Kidney tubule cell (primary cell): ENCODE measurements around the gene FDX2.

ENCODE experiments used
- DNase-seq: peaks from one replicate; pipeline ENCODE4 v3.0.0-alpha.2; 2018; ENCODE audit warnings: low spot score

FDX2 gene

DNA sequence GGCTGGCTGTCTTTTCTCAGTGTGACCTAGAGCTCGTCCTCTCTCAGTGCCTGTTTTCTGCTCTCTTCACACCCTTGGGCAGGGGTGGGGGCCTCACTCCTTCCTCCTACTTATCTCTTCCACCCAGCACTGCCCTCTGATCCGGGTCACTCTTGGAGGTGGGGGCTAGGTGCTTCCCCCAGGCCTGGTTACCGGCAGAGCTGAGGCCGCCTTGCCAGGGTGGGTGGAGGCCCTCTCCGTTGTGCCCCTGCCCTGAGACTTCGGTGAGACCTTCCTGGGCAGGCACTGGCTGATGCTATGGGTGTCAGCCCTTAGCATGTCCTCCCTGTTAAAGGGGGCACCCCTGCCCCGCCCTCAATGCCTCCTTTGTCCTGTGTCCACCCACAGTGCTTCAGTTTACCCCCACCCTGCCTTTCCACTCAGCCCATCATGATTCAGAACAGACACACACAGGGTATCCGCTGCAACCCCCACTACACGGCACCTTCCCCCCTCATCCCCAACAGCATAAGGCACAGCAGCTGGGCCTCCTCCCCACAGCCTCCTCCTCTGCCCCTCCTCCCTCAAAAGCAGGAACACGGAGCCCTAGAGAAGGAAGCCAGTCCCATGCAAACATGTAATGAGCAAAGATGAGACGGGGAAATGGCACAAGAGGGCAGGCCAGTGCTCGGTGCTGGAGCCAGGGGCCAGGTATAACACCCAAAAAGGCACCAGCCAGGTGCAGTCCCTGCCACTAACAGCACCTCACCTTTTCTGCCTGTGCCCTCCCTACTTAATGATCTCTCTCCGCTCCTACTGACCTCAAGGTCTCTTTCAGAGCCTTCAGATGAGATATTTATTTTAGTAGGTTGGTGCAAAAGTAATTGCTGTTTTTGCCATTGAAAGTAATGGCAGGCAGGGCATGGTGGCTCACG, 16.0 kb downstream of the FDX2 start:
- no peak for DNase-seq

DNA sequence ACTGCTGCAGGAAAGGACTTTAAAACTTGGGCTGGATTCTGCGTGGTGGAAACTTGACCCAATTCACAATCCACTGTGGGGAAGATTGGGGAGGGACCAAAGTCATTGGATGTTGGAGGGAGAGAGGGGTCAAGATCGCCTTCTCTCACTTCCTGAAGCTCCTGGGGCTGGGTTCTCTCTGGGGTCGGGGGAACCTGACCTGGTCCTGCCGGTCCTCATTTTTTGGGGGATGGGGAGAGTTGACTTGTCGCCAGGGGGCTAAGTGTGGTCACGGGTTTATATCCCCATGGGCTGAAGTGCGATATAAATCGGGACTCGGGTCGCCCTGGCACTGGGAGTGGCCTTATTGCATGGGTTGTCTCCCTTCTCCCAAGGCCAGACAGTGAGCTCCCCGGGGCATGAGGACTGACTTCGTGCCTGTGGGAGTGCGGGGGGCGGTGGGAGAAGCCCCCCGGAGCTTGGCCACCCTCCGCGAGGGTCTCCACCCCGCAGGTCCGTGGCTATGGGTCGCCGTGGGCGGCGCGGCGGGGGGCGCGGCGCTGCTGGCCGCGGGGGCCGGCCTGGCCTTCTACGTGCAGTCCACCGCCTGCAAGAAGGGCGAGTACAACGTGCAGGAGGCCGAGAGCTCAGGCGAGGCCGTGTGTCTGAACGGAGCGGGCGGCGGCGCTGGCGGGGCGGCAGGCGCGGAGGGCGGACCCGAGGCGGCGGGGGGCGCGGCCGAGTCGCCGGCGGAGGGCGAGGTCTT, 19.8 kb downstream of the FDX2 start:
- no peak for DNase-seq

DNA sequence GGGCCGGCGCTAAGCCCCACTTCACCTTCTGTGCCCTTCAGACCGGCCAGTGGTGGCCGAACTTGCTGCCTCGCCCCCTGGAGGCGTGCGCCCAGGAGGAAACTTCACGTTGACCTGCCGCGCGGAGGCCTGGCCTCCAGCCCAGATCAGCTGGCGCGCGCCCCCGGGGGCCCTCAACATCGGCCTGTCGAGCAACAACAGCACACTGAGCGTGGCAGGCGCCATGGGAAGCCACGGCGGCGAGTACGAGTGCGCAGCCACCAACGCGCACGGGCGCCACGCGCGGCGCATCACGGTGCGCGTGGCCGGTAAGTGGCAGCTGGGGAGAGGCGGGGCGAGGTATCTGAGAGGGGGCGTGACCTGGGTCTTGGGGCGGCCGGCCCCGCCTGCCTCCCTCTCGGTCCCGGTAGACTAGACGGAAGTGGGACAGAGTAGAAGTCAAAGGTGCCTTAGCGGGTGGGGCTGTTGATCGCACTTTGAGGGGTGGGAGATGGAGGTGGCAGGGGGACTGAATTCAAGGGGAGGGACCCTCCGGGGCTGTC, 20.4 kb downstream of the FDX2 start:
- no peak for DNase-seq

DNA sequence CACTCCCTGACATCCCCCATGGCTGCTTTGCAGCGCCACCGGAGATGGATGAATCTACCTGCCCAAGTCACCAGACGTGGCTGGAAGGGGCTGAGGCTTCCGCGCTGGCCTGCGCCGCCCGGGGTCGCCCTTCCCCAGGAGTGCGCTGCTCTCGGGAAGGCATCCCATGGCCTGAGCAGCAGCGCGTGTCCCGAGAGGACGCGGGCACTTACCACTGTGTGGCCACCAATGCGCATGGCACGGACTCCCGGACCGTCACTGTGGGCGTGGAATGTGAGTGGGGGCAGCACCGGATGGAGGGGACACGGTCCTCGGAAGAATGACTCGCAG, 21.5 kb downstream of the FDX2 start:
- DNase-seq: no peak

DNA sequence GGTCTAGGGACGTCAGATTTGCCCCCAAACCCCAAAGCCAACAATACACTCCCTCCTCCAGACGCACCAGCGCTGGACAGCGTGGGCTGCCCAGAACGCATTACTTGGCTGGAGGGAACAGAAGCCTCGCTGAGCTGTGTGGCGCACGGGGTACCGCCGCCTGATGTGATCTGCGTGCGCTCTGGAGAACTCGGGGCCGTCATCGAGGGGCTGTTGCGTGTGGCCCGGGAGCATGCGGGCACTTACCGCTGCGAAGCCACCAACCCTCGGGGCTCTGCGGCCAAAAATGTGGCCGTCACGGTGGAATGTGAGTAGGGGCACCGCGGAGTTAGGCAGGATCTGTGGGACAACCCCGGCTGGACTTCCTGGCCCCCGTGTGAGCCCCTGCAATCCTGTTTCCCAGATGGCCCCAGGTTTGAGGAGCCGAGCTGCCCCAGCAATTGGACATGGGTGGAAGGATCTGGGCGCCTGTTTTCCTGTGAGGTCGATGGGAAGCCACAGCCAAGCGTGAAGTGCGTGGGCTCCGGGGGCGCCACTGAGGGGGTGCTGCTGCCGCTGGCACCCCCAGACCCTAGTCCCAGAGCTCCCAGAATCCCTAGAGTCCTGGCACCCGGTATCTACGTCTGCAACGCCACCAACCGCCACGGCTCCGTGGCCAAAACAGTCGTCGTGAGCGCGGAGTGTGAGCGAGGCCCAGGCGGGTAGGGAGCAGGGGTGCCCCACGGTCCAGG, 22.0 kb downstream of the FDX2 start:
- DNase-seq: no peak

DNA sequence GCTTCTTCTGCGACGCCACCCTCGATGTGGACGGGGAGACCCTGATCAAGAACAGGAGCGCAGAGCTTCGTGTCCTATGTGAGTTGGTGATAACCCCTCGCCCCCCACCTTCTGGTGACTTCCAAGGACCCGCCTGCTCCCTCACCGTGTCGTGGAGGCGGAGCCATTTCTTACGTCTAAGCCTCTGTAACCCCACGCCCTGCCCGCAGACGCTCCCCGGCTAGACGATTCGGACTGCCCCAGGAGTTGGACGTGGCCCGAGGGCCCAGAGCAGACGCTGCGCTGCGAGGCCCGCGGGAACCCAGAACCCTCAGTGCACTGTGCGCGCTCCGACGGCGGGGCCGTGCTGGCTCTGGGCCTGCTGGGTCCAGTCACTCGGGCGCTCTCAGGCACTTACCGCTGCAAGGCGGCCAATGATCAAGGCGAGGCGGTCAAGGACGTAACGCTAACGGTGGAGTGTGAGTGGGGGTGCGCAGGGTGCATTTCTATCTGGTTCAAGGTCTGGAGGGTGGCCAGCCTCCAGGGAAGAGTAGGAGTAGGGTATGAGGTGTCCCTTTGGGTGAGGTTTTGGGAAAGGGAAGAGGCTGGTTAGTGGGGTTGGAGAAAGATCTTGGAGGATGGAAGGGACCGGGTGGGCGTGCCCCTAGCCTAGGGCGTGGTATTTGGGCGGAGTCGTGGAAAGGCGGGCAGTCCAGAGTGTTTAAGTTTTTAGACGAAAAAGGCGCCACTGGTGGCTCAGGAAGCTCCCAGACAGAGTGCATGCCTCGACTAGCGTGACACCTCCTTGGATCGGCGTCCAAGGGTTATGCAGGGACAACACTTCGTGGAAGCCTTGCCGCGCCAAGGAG, 22.8 kb downstream of the FDX2 start:
- no peak for DNase-seq

DNA sequence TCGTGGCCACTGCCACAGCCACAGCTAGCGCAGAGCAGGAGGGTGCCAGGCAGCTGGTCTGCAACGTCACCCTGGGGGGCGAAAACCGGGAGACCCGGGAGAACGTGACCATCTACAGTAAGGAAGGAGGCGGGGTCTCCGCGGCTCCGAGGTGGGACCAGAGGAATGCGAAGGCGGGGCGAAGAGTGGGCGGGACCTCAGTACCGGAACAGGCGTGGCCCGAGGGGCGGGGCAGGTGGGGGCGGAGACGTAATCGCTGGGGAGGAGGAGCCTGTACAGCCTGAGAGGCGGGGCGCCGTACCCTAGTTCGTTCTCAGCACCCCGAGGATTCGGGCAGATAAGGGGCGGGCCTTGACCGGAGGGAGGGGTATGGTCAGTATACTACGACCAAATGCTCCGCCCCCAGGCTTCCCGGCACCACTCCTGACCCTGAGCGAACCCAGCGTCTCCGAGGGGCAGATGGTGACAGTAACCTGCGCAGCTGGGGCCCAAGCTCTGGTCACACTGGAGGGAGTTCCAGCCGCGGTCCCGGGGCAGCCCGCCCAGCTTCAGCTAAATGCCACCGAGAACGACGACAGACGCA, 23.5 kb downstream of the FDX2 start:
- DNase-seq: peak; percentile 59

DNA sequence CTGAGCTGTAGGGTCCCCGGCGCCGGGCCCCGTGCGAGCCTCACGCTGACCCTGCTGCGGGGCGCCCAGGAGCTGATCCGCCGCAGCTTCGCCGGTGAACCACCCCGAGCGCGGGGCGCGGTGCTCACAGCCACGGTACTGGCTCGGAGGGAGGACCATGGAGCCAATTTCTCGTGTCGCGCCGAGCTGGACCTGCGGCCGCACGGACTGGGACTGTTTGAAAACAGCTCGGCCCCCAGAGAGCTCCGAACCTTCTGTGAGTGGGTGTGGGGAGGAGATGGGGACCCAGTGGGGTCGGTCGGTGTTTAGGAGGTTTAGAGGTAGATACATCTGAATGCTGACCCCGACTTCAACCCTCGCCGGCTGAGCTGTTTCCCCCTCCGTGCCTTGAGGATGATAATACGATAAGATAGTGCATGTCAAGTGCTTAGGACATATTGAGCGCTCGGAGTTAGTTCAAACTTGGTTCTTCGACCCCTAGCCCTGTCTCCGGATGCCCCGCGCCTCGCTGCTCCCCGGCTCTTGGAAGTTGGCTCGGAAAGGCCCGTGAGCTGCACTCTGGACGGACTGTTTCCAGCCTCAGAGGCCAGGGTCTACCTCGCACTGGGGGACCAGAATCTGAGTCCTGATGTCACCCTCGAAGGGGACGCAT, 24.1 kb downstream of the FDX2 start:
- DNase-seq: no peak

DNA sequence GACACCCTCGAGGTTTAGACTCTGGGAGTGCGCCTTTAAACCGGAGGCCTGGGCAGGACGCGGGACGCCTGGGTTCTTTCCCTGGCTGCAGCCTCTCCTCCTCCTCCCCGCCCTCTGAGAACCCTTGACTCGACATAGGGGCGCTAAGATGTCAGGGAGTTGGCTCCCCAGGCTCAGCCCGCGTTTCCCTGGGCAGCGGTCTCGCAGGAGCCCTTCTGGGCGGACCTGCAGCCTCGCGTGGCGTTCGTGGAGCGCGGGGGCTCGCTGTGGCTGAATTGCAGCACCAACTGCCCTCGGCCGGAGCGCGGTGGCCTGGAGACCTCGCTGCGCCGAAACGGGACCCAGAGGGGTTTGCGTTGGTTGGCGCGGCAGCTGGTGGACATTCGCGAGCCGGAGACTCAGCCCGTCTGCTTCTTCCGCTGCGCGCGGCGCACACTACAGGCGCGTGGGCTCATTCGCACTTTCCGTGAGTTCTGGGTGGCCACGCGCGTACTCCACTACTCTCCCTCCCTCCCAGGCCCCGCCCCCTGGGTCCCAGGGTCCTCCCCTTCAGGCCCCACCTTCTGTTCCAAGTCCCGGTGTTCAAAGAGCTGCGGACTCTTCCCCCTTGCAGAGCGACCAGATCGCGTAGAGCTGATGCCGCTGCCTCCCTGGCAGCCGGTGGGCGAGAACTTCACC, 24.8 kb downstream of the FDX2 start:
- peak; percentile 34 for DNase-seq

DNA sequence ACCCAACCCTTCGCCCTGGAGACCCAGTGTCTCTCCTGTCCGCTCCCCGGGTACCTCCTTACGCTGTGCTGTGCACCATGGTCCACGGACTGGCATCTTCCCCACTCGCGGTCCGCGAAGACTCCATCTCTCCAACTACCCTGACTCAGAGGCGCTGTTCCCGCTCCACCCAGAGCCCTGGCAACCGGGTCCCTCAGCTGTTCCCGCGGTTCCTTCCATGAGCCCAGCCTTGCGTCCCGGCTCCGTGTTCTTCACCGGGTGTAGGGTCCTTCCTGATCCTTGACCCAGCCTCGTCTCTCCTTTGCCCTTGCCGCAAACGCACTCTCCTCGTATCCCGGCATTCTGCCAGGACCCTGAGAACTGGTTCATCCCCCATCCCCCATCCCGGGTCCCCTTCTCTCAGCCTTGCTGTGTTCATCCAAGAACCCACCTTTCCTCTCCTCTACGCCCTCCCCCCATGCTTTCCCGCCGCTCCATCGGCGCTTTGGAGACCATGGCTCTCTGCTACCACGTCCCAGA, 25.4 kb downstream of the FDX2 start:
- no peak for DNase-seq

DNA sequence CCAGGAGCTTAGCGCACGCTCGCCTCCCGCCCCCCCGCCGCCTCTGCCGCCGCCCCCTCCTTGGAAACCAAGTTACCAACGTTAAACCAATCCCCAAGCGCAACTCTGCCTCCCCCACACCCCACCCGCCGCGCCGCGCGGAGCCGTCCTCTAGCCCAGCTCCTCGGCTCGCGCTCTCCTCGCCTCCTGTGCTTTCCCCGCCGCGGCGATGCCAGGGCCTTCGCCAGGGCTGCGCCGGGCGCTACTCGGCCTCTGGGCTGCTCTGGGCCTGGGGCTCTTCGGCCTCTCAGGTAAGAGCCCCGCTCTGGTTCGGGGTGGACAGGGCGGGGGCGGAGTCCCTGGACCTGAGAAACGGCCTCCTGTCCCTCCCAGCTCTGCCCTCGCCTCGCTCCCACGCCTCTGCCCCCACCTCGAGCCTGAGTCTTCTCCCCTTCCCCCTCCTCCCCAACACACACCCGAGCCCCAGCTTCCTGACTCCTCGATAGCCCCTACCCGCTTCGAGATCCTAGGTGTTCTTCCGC, 25.9 kb downstream of the FDX2 start, which contains the start of gene ICAM5:
ICAM5 (plus strand) TSS at position 117 of the 521 bp plus-strand sequence; CDS start at position 209, 92 bp downstream.
- no peak for DNase-seq

DNA sequence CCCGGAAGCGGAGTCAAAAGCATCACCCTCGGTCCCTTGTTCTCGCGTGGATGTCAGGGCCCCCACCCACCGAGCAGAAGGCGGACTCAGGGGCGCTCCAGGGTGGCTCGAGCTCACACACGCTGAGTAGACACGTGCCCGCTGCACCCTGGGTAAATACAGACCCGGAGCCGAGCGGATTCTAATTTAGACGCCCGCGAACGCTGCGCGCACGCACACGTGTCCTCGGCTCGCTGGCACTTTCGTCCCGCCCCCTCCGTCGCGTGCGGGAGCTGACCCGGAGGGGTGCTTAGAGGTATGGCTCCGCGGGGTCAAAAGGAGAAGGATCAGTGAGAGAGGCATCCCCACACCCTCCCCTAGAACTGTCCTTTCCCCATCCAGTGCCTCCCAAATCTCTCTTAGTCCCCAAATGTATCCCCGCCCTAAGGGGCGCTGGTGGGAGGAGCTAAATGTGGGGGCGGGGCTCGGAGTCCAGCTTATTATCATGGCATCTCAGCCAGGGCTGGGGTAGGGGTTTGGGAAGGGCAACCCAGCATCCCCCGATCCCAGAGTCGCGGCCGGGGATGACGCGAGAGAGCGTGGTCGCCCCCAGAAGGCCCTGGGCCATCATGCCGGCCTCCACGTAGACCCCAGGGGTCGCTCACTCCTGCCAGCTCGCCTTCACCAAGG, 26.5 kb downstream of the FDX2 start:
- peak; percentile 39 for DNase-seq

DNA sequence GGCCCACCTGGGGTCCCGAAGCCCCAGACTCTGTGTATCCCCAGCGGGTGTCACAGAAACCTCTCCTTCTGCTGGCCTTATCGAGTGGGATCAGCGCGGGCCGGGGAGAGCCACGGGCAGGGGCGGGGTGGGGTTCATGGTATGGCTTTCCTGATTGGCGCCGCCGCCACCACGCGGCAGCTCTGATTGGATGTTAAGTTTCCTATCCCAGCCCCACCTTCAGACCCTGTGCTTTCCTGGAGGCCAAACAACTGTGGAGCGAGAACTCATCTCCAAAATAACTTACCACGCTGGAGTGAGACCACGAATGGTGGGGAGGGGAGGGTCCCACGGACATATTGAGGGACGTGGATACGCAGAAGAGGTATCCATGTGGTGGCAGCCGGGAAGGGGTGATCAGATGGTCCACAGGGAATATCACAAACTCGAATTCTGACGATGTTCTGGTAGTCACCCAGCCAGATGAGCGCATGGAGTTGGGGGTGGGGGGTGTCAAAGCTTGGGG, 27.1 kb downstream of the FDX2 start:
- DNase-seq: peak; percentile 48

DNA sequence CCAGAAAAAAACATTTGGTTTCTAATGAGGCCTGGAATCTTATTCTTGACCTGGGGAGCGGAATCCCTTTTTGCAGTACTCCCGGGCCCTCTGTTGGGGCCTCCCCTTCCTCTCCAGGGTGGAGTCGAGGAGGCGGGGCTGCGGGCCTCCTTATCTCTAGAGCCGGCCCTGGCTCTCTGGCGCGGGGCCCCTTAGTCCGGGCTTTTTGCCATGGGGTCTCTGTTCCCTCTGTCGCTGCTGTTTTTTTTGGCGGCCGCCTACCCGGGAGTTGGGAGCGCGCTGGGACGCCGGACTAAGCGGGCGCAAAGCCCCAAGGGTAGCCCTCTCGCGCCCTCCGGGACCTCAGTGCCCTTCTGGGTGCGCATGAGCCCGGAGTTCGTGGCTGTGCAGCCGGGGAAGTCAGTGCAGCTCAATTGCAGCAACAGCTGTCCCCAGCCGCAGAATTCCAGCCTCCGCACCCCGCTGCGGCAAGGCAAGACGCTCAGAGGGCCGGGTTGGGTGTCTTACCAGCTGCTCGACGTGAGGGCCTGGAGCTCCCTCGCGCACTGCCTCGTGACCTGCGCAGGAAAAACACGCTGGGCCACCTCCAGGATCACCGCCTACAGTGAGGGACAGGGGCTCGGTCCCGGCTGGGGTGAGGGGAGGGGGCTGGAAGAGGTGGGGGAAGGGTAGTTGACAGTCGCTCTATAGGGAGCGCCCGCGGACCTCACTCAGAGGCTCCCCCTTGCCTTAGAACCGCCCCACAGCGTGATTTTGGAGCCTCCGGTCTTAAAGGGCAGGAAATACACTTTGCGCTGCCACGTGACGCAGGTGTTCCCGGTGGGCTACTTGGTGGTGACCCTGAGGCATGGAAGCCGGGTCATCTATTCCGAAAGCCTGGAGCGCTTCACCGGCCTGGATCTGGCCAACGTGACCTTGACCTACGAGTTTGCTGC, 28.7 kb downstream of the FDX2 start, which contains the start of gene ICAM4:
ICAM4 (plus strand) TSS at position 153 of the 935 bp plus-strand sequence; CDS start at position 211, 58 bp downstream.
- DNase-seq: peak; percentile 44

DNA sequence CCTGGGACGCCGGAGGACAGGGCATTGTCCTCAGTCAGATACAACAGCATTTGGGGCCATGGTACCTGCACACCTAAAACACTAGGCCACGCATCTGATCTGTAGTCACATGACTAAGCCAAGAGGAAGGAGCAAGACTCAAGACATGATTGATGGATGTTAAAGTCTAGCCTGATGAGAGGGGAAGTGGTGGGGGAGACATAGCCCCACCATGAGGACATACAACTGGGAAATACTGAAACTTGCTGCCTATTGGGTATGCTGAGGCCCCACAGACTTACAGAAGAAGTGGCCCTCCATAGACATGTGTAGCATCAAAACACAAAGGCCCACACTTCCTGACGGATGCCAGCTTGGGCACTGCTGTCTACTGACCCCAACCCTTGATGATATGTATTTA, 30.4 kb downstream of the FDX2 start:
- no peak for DNase-seq

DNA sequence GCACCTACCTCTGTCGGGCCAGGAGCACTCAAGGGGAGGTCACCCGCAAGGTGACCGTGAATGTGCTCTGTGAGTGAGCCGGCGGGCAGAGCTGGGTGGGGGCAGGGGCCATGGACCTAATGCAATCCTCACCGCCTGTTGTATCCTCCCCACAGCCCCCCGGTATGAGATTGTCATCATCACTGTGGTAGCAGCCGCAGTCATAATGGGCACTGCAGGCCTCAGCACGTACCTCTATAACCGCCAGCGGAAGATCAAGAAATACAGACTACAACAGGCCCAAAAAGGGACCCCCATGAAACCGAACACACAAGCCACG, 30.9 kb downstream of the FDX2 start:
- no peak for DNase-seq
